PC-3 (cell line): ENCODE results near the gene HSPH1. TPM values are rescaled to one million over a fixed set of nuclear protein-coding genes. Genes with fewer than 3 reads are reported as not detected.

Source experiments
- ATAC-seq: fragments of 200-7000 bp; cut with Tn5 transposase; 2 replicates; pipeline ENCODE4 v1.9.1; 2020; ENCODE audit warnings: mild to moderate bottlenecking, moderate library complexity
- BruUV-seq: library from RNA; stranded (reverse); fragments of 400-500 nt; replicated peaks from 2 replicates; lab custom pipeline; 2021; lab: Mats Ljungman, UMichigan
- CTCF ChIA-PET: fragments of 300-600 bp; sonication (Branson Sonifier 250); formaldehyde crosslinking; loops from one replicate; lab custom pipeline; 2022; ENCODE audit warnings: antibody characterized with exemption; lab: Charles Lee
- POLR2A ChIA-PET: fragments of 300-600 bp; sonication (Branson Sonifier 250); formaldehyde crosslinking; loops from one replicate; lab custom pipeline; 2022; ENCODE audit warnings: antibody characterized with exemption; ENCODE audit not compliant: unreplicated experiment; lab: Charles Lee
- DNase-seq: peaks from one replicate; pipeline ENCODE4 v3.0.0-alpha.2; 2015
- H2AFZ ChIP-seq: fragments of 300-600 bp; sonication (generic); 2 replicates; pipeline ENCODE4 v1.6.0; 2016; ENCODE audit warnings: antibody characterized with exemption, low read length
- H3F3A ChIP-seq: fragments of 300-600 bp; sonication (generic); one replicate; pipeline ENCODE4 v1.6.0; 2017; ENCODE audit warnings: antibody characterized with exemption, low read length, control low read depth, mild to moderate bottlenecking; ENCODE audit not compliant: unreplicated experiment
- H3K27ac ChIP-seq: fragments of 300-600 bp; sonication (generic); 2 replicates; pipeline ENCODE4 v1.5.1; 2016; ENCODE audit warnings: mild to moderate bottlenecking, low read length
- H3K27me3 ChIP-seq: fragments of 300-600 bp; sonication (generic); 2 replicates; pipeline ENCODE4 v1.6.1; 2016; ENCODE audit warnings: low read length, mixed read lengths
- H3K36me3 ChIP-seq: fragments of 300-600 bp; sonication (generic); 2 replicates; pipeline ENCODE4 v1.6.1; 2016; ENCODE audit warnings: low read depth, mixed run types, low read length, mixed read lengths
- H3K4me1 ChIP-seq: fragments of 300-600 bp; sonication (generic); 2 replicates; pipeline ENCODE4 v1.5.1; 2016; ENCODE audit warnings: low read length; ENCODE audit not compliant: insufficient read depth
- H3K4me2 ChIP-seq: fragments of 300-600 bp; sonication (generic); 2 replicates; pipeline ENCODE4 v1.6.0; 2016; ENCODE audit warnings: low read length
- H3K4me3 ChIP-seq: fragments of 300-600 bp; sonication (generic); 2 replicates; pipeline ENCODE4 v1.5.1; 2016; ENCODE audit warnings: mild to moderate bottlenecking, low read length, mixed read lengths
- H3K79me2 ChIP-seq: fragments of 300-600 bp; sonication (generic); 2 replicates; pipeline ENCODE4 v1.6.1; 2017; ENCODE audit warnings: low read length, mixed read lengths
- H3K9ac ChIP-seq: fragments of 300-600 bp; sonication (generic); 2 replicates; pipeline ENCODE4 v1.6.0; 2016; ENCODE audit warnings: mild to moderate bottlenecking, low read length
- H3K9me2 ChIP-seq: fragments of 300-600 bp; sonication (generic); replicated peaks from 2 replicates; pipeline ENCODE4 v1.6.1; 2016; ENCODE audit warnings: mixed run types, low read length, mixed read lengths
- H3K9me3 ChIP-seq: fragments of 300-600 bp; sonication (generic); 2 replicates; pipeline ENCODE4 v1.6.1; 2016; ENCODE audit warnings: low read length, mixed read lengths
- H4K20me1 ChIP-seq: fragments of 300-600 bp; sonication (generic); 2 replicates; pipeline ENCODE4 v1.6.1; 2016; ENCODE audit warnings: low read length, mixed read lengths
- CTCF ChIP-seq: fragments of 300-600 bp; sonication (generic); conservative IDR thresholded peaks from 2 replicates; pipeline ENCODE4 v1.5.1; 2017; ENCODE audit warnings: antibody characterized with exemption, low read depth, mild to moderate bottlenecking, low read length
- EZH2 ChIP-seq: fragments of 300-600 bp; sonication (generic); IDR thresholded peaks from one replicate; pipeline ENCODE4 v1.6.1; 2017; ENCODE audit warnings: antibody characterized with exemption, mild to moderate bottlenecking, low read length; ENCODE audit not compliant: unreplicated experiment
- EZH2phosphoT487 ChIP-seq: fragments of 300-600 bp; sonication (generic); IDR thresholded peaks from 2 replicates; pipeline ENCODE4 v1.6.1; 2018; ENCODE audit warnings: mild to moderate bottlenecking, antibody characterized with exemption, low read length, borderline replicate concordance
- intact Hi-C: fragments of 100-400 bp; cut with micrococcal nuclease; formaldehyde crosslinking; loops from 2 replicates; pipeline ENCODE4 v1.9.0; 2023
- total RNA-seq: library from RNA; depleted of rRNA; stranded (reverse); fragments of >200 nt; gene quantifications from 2 replicates; pipeline ENCODE4 v1.2.3, GENCODE V29; 2014

Gene HSPH1
- total RNA-seq, 1 experiment from 2014 or later: 83.7 TPM

- H3K27ac ChIP-seq: no peak overlapping the region
- H3K27me3 ChIP-seq: no peaks in the 10 kb centered on the region; the same call in 1 of the 2 replicates
- ATAC-seq: no peak
- H3K79me2 ChIP-seq: no peaks in the 10 kb centered on the region
- H3K4me3 ChIP-seq: no peak overlapping the region
- CTCF ChIA-PET: no interaction called here
- TF ChIP-seq EZH2phosphoT487 (no peak), CTCF (no peak), EZH2 (no peak)
- H3K9me3 ChIP-seq: no peaks in the 10 kb centered on the region
- no TSS peak for BruUV-seq
- no peaks in the 10 kb centered on the region for H4K20me1 ChIP-seq
- DNase-seq: no peak
- POLR2A ChIA-PET: no interaction called here
- H3K9ac ChIP-seq: no peak overlapping the region
- H2AFZ ChIP-seq: no peak overlapping the region
- no peaks in the 10 kb centered on the region for H3F3A ChIP-seq
- no peaks in the 10 kb centered on the region for H3K9me2 ChIP-seq
- H3K4me2 ChIP-seq: no peak overlapping the region
- H3K36me3 ChIP-seq: no peaks in the 10 kb centered on the region
- intact Hi-C loops: no loop called here
- H3K4me1 ChIP-seq: no peaks in the 10 kb centered on the region
Measured at GRCh38 chr13:31191748-31192147, 30.0 kb upstream of the HSPH1 start.

DNA sequence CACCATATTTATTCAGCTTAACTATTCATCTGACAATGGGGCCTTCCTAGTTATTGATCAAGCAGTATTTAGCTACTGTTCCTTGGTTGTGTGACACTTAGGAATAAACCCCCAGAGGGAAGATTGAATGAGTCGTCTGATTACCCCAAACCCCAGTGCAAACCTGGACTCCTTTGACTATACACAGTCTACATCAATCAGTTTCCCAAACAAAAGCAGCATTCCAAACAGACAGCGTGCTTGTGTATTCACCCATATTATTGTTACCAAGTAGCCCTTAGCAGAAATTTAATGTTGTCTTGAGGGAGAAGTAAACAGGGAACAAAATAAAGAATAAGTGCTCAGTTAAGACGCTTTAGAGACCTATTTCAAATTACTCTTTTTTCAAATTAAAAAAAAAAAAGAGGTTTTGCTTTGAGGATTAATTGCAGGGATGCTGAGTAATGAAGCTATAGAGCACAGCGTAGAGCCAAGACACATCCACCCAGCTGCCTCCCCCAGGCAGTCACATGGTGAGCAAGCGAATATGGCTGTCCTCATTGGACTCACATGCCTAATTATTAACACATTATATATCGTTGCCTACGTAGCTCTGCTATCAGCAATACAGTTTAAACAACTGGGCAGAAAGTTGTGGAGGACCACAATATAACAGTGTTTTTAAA lies 23.4 kb upstream of the HSPH1 start:
- no peak overlapping the region for H3K27ac ChIP-seq
- H3K9ac ChIP-seq: no peak overlapping the region
- H3F3A ChIP-seq: no peaks in the 10 kb centered on the region
- no peaks in the 10 kb centered on the region; the same call in 1 of the 2 replicates for H3K27me3 ChIP-seq
- CTCF ChIA-PET: no interaction called here
- no peak overlapping the region for H3K4me3 ChIP-seq
- no peaks in the 10 kb centered on the region for H3K79me2 ChIP-seq
- TF ChIP-seq EZH2 (no peak), EZH2phosphoT487 (no peak), CTCF (no peak)
- no peak overlapping the region for H2AFZ ChIP-seq
- BruUV-seq: no TSS peak
- H3K4me1 ChIP-seq: no peaks in the 10 kb centered on the region
- H3K36me3 ChIP-seq: no peaks in the 10 kb centered on the region
- ATAC-seq (no peak), DNase-seq (no peak)
- H4K20me1 ChIP-seq: no peaks in the 10 kb centered on the region
- no peaks in the 10 kb centered on the region for H3K9me3 ChIP-seq
- no peak overlapping the region for H3K4me2 ChIP-seq
- no peaks in the 10 kb centered on the region for H3K9me2 ChIP-seq
- POLR2A ChIA-PET: no interaction called here
- intact Hi-C loops: no loop called here

DNA sequence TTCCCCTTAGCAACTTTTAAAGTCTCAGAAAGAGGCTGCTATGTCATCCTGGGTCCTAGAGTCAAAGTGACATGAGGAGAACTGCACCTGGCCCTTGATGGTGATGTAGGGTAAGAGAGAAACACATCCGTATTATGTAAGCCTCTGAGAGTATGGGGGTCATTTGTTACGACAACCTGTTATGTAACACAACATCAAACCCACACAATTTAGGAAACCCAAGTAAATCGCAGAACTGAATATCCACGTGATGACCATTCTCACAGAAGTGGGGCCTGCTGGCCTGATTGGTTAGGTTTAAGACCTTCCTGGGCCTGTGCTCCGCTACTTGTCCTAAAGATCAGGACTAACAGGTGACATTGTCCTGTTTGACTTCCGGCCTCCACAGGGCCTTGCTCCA lies 22.7 kb upstream of the HSPH1 start:
- Histone ChIP-seq H3K27ac (no peak overlapping the region), H3K27me3 (no peaks in the 10 kb centered on the region; the same call in 1 of the 2 replicates), H3K9me2 (no peaks in the 10 kb centered on the region), H3F3A (no peaks in the 10 kb centered on the region), H3K4me1 (no peaks in the 10 kb centered on the region), H3K4me3 (no peak overlapping the region), H3K4me2 (no peak overlapping the region), H3K79me2 (no peaks in the 10 kb centered on the region), H2AFZ (no peak overlapping the region), H3K36me3 (no peaks in the 10 kb centered on the region), H4K20me1 (no peaks in the 10 kb centered on the region), H3K9me3 (no peaks in the 10 kb centered on the region), H3K9ac (no peak overlapping the region)
- DNase-seq (no peak), ATAC-seq (no peak)
- no peak for TF ChIP-seq EZH2
- TF ChIP-seq EZH2phosphoT487: no peak
- no peak for TF ChIP-seq CTCF
- POLR2A ChIA-PET: no interaction called here
- intact Hi-C loops: no loop called here
- CTCF ChIA-PET: no interaction called here
- BruUV-seq: no TSS peak
